NCI-H345 treated with DMSO at 0.1 percent for 48 hours (cell line): ENCODE measurements around the gene SHBG.

Experiments
- DNase-seq: peaks from one replicate; lab custom pipeline; 2025; ENCODE audit not compliant: unreplicated experiment; lab: John Stamatoyannopoulos, UW

SHBG gene

GRCh38 chr17:7646457-7646856 lies 16.5 kb downstream of the SHBG start:
- DNase-seq: no peak

DNA sequence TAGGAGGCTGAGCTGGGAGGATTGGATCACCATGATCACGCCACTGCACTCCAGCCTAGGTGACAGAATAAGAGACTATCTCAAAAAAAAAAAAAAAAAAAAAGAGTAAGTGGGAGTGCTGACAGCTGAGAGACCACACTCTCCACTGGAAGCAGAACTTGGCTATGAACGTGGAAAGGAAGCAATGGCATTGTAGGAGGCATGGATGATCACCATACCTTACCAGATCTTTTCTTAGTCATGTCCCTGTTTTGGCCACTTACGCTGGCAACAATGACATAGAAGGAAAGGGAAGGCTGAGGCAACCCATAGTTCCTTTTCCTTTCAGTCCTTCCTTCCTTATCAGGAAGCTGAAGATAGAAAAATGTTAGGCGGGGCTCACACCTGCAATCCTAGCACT lies 17.1 kb downstream of the SHBG start:
- DNase-seq: no peak

GRCh38 chr17:7650509-7651096 lies 20.7 kb downstream of the SHBG start, which contains the start of gene ATP1B2:
Gene ATP1B2, plus strand, starts transcription at chr17:7650926. Its CDS starts 593 bp downstream, at chr17:7651519.
- DNase-seq: peak; percentile 32

DNA sequence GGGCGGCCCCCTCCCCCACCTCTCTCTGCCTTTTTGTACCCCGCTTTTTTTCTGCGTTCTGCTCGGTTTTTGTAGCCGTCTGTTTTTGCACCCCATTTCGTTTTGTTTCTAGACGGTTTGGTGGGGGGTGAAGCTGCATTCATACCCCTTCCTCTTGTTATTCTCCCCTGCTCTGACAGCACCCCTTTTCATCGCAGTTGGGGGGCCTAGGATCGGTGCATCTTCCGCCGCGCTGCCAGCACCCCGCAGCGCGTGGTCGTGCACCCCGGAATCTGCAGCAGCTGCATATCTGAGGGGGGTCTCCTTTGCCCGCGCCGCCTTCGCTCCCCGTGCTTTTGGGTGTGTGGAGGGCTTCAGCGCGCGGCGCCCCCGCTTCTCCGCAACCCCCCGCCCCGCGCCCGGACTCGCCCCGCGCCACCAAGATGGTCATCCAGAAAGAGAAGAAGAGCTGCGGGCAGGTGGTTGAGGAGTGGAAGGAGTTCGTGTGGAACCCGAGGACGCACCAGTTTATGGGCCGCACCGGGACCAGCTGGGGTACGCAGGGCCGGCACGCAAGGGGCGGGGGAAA lies 21.2 kb downstream of the SHBG start:
- DNase-seq: no peak

GRCh38 chr17:7651665-7652387 lies 21.9 kb downstream of the SHBG start:
- no peak for DNase-seq

DNA sequence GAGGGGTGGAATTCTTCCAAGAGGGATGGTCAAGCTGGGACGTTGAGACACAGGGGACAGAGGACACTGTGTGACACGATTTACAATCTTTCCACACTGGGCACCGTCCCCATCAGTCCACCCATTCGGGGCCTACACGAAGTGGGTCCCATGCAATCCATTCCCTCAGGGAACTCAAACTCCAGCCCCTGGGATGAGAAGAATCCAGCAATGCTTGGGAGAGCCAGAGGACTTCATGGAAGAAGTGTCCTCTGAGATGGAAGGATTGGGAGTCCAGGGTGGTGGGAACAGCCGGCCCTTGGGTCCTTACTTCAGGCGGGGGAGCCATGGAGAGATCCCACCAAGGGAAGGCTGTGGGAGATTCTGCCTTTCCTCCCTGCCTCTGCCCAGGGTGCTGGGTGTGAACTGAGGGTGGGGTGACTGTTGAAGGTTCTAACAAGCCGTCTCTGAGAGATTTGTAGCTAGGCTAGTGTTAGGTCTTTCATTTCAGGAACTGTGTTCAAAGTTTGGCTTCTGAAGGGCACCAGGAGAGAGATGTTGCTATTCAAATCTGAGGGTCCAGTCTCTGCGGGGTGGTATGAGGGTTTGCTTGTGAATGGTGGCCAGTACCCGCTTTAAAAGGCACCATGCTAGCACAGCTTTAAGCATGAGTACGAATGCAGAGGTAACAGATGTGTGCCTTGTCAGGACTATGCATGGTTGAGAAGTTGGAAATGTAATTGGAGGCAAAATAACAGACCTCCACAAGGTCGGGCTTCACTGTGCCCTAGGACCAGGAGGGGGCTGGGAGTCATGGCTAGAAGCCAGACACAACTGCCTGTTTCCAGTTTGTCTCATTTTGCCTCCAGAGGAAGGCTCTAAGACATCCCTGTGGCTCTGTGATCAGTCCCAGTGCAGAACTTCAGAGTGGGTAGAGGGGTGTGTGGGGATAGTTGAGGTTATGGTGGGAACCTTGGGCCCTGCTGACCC lies 22.7 kb downstream of the SHBG start:
- no peak for DNase-seq

DNA sequence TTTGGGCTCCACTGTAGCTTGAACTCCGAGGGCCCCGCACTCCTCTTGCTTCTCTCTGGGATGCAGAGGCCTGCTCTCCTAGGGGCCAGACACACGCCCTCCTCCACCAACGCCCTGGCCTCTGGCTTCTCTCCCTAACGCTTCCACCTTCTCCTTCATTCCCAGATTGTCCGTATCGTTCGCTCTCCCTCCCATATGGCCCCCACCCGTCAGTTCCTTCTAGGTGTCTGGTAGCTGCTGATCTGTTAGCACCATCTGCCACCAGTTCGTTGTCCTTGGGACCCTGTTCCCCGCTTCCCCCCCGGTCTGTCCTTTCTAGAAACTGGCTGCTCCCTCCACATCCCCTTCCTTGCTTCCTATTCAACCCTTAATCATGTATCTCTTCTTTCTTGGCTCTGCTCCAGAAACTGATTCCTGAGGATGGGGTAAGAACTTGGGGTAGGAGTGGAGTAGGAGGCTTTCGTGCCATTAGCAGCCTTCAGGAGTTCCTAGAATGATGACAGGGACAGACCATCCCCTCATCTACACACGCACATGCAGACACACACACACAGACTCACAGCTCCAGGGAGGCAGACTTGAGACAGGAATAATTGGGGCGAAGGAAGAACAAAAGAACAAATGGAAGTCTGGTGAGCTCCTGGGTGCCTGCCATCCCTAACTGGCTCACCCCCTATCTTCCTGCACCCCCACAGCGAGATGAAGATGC lies 25.1 kb downstream of the SHBG start:
- no peak for DNase-seq

GRCh38 chr17:7655541-7655840 lies 25.6 kb downstream of the SHBG start:
- no peak for DNase-seq

GRCh38 chr17:7656958-7657609 lies 27.1 kb downstream of the SHBG start:
- no peak for DNase-seq

- DNase-seq: no peak
Observed at GRCh38 chr17:7667656-7668406, 37.9 kb downstream of the SHBG start.

GRCh38 chr17:7668482-7668881 lies 38.5 kb downstream of the SHBG start:
- no peak for DNase-seq

DNA sequence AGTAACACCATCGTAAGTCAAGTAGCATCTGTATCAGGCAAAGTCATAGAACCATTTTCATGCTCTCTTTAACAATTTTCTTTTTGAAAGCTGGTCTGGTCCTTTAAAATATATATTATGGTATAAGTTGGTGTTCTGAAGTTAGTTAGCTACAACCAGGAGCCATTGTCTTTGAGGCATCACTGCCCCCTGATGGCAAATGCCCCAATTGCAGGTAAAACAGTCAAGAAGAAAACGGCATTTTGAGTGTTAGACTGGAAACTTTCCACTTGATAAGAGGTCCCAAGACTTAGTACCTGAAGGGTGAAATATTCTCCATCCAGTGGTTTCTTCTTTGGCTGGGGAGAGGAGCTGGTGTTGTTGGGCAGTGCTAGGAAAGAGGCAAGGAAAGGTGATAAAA lies 43.3 kb downstream of the SHBG start:
- no peak for DNase-seq

DNA sequence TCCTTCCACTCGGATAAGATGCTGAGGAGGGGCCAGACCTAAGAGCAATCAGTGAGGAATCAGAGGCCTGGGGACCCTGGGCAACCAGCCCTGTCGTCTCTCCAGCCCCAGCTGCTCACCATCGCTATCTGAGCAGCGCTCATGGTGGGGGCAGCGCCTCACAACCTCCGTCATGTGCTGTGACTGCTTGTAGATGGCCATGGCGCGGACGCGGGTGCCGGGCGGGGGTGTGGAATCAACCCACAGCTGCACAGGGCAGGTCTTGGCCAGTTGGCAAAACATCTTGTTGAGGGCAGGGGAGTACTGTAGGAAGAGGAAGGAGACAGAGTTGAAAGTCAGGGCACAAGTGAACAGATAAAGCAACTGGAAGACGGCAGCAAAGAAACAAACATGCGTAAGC lies 45.0 kb downstream of the SHBG start:
- no peak for DNase-seq

- DNase-seq: no peak
Observed at GRCh38 chr17:7676533-7676932, 46.6 kb downstream of the SHBG start.

DNA sequence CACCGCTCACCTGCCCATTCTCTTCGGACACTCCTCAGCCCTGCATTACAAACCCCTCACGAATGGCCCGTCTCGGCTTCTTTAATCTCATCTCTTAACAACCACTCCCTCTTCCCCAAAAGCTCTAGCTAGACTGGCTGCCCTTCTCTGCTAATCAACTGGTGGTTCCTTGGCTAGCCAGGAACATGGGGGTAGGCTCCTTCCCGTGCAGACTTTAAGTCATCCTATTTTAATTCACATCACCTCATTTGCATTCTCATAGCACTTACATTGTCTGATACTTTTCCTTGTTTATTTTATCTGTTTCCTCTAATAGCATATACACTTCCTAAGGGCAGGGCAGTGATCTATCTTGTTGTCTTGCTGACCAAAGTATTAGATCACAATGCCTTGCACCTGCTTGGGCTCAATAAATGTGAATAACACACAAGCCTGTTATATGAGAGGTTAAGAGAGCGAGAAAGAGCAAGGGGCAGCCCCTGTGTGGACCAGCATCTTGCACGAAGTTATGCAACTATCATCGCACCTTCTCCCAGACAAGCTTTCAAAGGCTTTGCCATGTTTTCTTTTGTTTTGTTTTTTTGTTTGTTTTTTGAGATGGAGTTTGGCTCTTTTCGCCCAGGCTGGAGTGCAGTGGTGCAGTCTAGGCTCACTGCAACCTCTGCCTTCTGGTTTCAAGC lies 47.6 kb downstream of the SHBG start:
- DNase-seq: no peak
